HepG2 (cell line): ENCODE data around the gene METTL22. TPM values are rescaled to one million over a fixed set of nuclear protein-coding genes. Genes with fewer than 3 reads are reported as not detected.

Source experiments
- HOXA3 ChIP-seq: sonication (generic); formaldehyde crosslinking; IDR thresholded peaks from 2 replicates; pipeline ENCODE4 v1.5.0; 2020; ENCODE audit warnings: missing genetic modification reagents
- LCORL ChIP-seq, 2 experiments: fragments of 450-650 bp in 1 of 2; sonication (generic) in 1 of 2; formaldehyde crosslinking in 1 of 2; IDR thresholded peaks; 2 replicates each; pipeline versions ENCODE4 v1.5.0 to v1.6.1; 2017 to 2020; ENCODE audit warnings: antibody characterized with exemption in 1 of 2, missing genetic modification reagents in 1 of 2
- MED1 ChIP-seq: sonication (generic); formaldehyde crosslinking; IDR thresholded peaks from 2 replicates; pipeline ENCODE4 v1.4.0; 2020; ENCODE audit warnings: missing genetic modification reagents
- MTF2 ChIP-seq: sonication (generic); formaldehyde crosslinking; IDR thresholded peaks from 2 replicates; pipeline ENCODE4 v1.5.0; 2020; ENCODE audit warnings: missing genetic modification reagents, borderline replicate concordance
- SIN3B ChIP-seq: fragments of 150-350 bp; IDR thresholded peaks from 2 replicates; pipeline ENCODE4 v1.6.1; 2014; ENCODE audit warnings: low read length
- TAF1 ChIP-seq: sonication (generic); formaldehyde crosslinking; IDR thresholded peaks from 2 replicates; pipeline ENCODE4 v1.4.0; 2020; ENCODE audit warnings: missing genetic modification reagents
- TMF1 ChIP-seq: sonication (generic); formaldehyde crosslinking; IDR thresholded peaks from 2 replicates; pipeline ENCODE4 v1.8.1; 2022; ENCODE audit warnings: low read depth, missing genetic modification reagents
- ZNF326 ChIP-seq: sonication (generic); formaldehyde crosslinking; IDR thresholded peaks from 2 replicates; pipeline ENCODE4 v1.4.0; 2020; ENCODE audit warnings: missing genetic modification reagents, borderline replicate concordance
- ZNF552 ChIP-seq: sonication (generic); formaldehyde crosslinking; IDR thresholded peaks from 2 replicates; pipeline ENCODE4 v1.9.0; 2022; ENCODE audit warnings: missing genetic modification reagents, mild to moderate bottlenecking, borderline replicate concordance
- ZNF672 ChIP-seq: sonication (generic); formaldehyde crosslinking; IDR thresholded peaks from 2 replicates; pipeline ENCODE4 v1.8.1; 2022; ENCODE audit warnings: missing genetic modification reagents
- ZNF7 ChIP-seq: IDR thresholded peaks from 2 replicates; pipeline ENCODE4 v1.6.1; 2016; ENCODE audit warnings: missing biosample characterization, missing genetic modification reagents
- ZNF737 ChIP-seq: sonication (generic); formaldehyde crosslinking; IDR thresholded peaks from 2 replicates; pipeline ENCODE4 v1.5.0; 2020; ENCODE audit warnings: missing genetic modification reagents, mild to moderate bottlenecking, borderline replicate concordance
- polyA plus RNA-seq, 8 experiments: library from polyadenylated mRNA; depleted of rRNA in 3 of 8; stranded (reverse) in 7 of 8; unstranded in 1 of 8; fragments of >200 nt; fragmentation: Illumina TruSeq in 4 of 8; extraction: Trizol in 4 of 8; gene quantifications; 2 replicates each; pipeline versions ENCODE4 v1.2.1 to v1.2.3, GENCODE V29; 2011 to 2016; ENCODE audit warnings: low read depth in 4 of 8, missing spikeins in 1 of 8, mixed read lengths in 1 of 8; ENCODE audit not compliant: insufficient read depth in 1 of 8
- total RNA-seq, 5 experiments: library from RNA; depleted of rRNA; stranded (reverse); fragments of >200 nt; fragmentation: Illumina TruSeq; extraction: Trizol; gene quantifications; 2 replicates each; pipeline ENCODE4 v1.2.3, GENCODE V29; 2016; ENCODE audit warnings: low read depth in 1 of 5
- TF ChIP-seq, protein P1 (sequence below): sonication (generic); formaldehyde crosslinking; IDR thresholded peaks from 2 replicates; pipeline ENCODE4 v1.4.0; 2020; ENCODE audit warnings: missing genetic modification reagents
- TF ChIP-seq, protein P2 (sequence below): sonication (generic); formaldehyde crosslinking; conservative IDR thresholded peaks from 2 replicates; pipeline ENCODE4 v1.4.0; 2020; ENCODE audit warnings: mild to moderate bottlenecking, missing genetic modification reagents, moderate library complexity
- TF ChIP-seq, protein P3 (sequence below): sonication (generic); formaldehyde crosslinking; IDR thresholded peaks from 2 replicates; pipeline ENCODE4 v1.4.0; 2020; ENCODE audit warnings: mild to moderate bottlenecking, missing genetic modification reagents
- TF ChIP-seq, protein P4 (sequence below): sonication (generic); formaldehyde crosslinking; IDR thresholded peaks from 2 replicates; pipeline ENCODE4 v1.5.0; 2020; ENCODE audit warnings: mild to moderate bottlenecking, missing genetic modification reagents, borderline replicate concordance

Gene METTL22
- total and polyA plus RNA-seq, 2 of the 13 experiments (the other 11 are each of a cell fraction or from before 2014, with no cell fraction given) = 36.2 to 94.8 TPM

DNA sequence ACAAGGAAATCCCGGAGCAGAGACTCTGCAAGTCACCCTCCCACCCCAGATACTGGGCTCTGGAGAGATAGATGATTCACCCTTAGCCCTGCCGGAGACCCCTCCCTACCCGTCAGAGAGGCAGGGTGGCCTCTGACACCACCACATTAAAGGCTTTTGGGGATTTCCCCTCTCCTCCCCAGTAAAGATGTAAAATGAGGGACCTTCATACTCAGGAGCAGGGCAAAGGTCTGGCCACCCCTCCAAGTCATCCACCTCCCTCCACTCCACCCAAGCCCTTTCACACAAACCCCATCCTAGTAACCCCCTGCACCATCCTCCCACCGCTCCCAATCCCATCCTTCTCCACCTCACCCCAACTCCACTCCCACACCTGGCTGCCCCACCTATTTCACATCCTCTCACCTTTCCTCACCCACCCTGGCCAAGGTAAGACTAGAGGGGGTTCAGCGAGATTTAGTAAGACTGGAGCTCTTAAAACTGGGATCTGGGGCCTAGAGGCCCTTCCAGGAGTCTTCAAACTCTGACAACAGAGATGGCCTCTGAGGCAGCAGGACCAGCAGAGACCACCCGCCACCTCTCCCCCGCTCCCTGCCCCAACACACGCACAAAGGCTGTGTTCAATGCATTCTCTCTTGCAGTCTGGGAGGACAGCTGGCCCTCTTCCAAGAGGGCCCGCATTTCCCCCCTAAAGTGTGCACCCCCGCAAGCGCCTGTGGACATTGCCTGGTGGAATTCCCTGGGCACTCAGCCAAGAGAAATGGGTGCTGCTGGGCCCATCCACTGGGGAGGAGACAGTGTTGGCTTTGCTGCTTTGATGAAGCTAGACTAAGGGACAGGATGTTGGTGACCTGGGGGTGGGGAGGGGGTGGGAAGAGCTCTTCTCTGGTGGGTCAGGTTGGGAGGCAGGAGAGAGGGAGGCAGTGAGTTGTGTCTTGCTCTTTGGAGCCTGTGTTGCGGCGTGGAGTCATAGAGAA is 54.0 kb downstream of the METTL22 start (continued):
- TF ChIP-seq, protein P1, sequence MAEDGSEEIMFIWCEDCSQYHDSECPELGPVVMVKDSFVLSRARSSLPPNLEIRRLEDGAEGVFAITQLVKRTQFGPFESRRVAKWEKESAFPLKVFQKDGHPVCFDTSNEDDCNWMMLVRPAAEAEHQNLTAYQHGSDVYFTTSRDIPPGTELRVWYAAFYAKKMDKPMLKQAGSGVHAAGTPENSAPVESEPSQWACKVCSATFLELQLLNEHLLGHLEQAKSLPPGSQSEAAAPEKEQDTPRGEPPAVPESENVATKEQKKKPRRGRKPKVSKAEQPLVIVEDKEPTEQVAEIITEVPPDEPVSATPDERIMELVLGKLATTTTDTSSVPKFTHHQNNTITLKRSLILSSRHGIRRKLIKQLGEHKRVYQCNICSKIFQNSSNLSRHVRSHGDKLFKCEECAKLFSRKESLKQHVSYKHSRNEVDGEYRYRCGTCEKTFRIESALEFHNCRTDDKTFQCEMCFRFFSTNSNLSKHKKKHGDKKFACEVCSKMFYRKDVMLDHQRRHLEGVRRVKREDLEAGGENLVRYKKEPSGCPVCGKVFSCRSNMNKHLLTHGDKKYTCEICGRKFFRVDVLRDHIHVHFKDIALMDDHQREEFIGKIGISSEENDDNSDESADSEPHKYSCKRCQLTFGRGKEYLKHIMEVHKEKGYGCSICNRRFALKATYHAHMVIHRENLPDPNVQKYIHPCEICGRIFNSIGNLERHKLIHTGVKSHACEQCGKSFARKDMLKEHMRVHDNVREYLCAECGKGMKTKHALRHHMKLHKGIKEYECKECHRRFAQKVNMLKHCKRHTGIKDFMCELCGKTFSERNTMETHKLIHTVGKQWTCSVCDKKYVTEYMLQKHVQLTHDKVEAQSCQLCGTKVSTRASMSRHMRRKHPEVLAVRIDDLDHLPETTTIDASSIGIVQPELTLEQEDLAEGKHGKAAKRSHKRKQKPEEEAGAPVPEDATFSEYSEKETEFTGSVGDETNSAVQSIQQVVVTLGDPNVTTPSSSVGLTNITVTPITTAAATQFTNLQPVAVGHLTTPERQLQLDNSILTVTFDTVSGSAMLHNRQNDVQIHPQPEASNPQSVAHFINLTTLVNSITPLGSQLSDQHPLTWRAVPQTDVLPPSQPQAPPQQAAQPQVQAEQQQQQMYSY (CRISPR knock-in tag) = no peak
- TF ChIP-seq ZNF7 (CRISPR knock-in tag) (no peak), HOXA3 (no peak), TAF1 (CRISPR knock-in tag) (no peak; the same call in 1 of the 2 replicates), ZNF552 (CRISPR knock-in tag) (no peak), MTF2 (CRISPR knock-in tag) (0 out of 2 replicates have a peak, but pooled peaks have one; percentile 17), ZNF672 (CRISPR knock-in tag) (no peak), LCORL (IDR thresholded peaks at IDR 0.05) (no peak), LCORL (CRISPR knock-in tag; IDR thresholded peaks at IDR 0.05) (peak; percentile 17; the same call in 1 of the 2 replicates), ZNF326 (no peak), ZNF737 (CRISPR knock-in tag) (0 out of 2 replicates have a peak, but pooled peaks have one; percentile 20), TMF1 (CRISPR knock-in tag) (no peak), MED1 (CRISPR knock-in tag) (peak; percentile 59; the same call in 1 of the 2 replicates), SIN3B (no peak)
- TF ChIP-seq, protein P2, sequence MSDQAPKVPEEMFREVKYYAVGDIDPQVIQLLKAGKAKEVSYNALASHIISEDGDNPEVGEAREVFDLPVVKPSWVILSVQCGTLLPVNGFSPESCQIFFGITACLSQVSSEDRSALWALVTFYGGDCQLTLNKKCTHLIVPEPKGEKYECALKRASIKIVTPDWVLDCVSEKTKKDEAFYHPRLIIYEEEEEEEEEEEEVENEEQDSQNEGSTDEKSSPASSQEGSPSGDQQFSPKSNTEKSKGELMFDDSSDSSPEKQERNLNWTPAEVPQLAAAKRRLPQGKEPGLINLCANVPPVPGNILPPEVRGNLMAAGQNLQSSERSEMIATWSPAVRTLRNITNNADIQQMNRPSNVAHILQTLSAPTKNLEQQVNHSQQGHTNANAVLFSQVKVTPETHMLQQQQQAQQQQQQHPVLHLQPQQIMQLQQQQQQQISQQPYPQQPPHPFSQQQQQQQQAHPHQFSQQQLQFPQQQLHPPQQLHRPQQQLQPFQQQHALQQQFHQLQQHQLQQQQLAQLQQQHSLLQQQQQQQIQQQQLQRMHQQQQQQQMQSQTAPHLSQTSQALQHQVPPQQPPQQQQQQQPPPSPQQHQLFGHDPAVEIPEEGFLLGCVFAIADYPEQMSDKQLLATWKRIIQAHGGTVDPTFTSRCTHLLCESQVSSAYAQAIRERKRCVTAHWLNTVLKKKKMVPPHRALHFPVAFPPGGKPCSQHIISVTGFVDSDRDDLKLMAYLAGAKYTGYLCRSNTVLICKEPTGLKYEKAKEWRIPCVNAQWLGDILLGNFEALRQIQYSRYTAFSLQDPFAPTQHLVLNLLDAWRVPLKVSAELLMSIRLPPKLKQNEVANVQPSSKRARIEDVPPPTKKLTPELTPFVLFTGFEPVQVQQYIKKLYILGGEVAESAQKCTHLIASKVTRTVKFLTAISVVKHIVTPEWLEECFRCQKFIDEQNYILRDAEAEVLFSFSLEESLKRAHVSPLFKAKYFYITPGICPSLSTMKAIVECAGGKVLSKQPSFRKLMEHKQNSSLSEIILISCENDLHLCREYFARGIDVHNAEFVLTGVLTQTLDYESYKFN (CRISPR knock-in tag) = peak; percentile 73
- TF ChIP-seq, protein P3, sequence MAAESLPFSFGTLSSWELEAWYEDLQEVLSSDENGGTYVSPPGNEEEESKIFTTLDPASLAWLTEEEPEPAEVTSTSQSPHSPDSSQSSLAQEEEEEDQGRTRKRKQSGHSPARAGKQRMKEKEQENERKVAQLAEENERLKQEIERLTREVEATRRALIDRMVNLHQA = no peak
- TF ChIP-seq, protein P4, sequence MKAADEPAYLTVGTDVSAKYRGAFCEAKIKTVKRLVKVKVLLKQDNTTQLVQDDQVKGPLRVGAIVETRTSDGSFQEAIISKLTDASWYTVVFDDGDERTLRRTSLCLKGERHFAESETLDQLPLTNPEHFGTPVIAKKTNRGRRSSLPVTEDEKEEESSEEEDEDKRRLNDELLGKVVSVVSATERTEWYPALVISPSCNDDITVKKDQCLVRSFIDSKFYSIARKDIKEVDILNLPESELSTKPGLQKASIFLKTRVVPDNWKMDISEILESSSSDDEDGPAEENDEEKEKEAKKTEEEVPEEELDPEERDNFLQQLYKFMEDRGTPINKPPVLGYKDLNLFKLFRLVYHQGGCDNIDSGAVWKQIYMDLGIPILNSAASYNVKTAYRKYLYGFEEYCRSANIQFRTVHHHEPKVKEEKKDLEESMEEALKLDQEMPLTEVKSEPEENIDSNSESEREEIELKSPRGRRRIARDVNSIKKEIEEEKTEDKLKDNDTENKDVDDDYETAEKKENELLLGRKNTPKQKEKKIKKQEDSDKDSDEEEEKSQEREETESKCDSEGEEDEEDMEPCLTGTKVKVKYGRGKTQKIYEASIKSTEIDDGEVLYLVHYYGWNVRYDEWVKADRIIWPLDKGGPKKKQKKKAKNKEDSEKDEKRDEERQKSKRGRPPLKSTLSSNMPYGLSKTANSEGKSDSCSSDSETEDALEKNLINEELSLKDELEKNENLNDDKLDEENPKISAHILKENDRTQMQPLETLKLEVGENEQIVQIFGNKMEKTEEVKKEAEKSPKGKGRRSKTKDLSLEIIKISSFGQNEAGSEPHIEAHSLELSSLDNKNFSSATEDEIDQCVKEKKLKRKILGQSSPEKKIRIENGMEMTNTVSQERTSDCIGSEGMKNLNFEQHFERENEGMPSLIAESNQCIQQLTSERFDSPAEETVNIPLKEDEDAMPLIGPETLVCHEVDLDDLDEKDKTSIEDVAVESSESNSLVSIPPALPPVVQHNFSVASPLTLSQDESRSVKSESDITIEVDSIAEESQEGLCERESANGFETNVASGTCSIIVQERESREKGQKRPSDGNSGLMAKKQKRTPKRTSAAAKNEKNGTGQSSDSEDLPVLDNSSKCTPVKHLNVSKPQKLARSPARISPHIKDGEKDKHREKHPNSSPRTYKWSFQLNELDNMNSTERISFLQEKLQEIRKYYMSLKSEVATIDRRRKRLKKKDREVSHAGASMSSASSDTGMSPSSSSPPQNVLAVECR (CRISPR knock-in tag) = no peak
